Hepatocyte (in vitro differentiated cells): ENCODE measurements around the gene DLEC1. TPM values are rescaled to one million over a fixed set of nuclear protein-coding genes. Genes with fewer than 3 reads are reported as not detected.
"Not testable (repeated sequence)": the region's sequence is repeated elsewhere in the genome, so short reads cannot be mapped to it uniquely, and the experiment has no call there.

Experiments
- DNase-seq: peaks from one replicate; pipeline ENCODE4 v3.0.0-alpha.2; 2016; ENCODE audit warnings: low spot score
- H2AFZ ChIP-seq: fragments of 200-600 bp; sonication (generic); 2 replicates; pipeline ENCODE4 v1.6.0; 2016; ENCODE audit warnings: antibody characterized with exemption, mild to moderate bottlenecking
- H3K27ac ChIP-seq: fragments of 200-600 bp; sonication (generic); 2 replicates; pipeline ENCODE4 v1.5.1; 2016; ENCODE audit warnings: mild to moderate bottlenecking
- H3K27me3 ChIP-seq: fragments of 200-600 bp; sonication (generic); 2 replicates; pipeline ENCODE4 v1.6.1; 2016
- H3K36me3 ChIP-seq: fragments of 200-600 bp; sonication (generic); replicated peaks from 2 replicates; pipeline ENCODE4 v1.5.1; 2016; ENCODE audit warnings: low read depth; ENCODE audit not compliant: insufficient read depth
- H3K4me1 ChIP-seq: fragments of 200-600 bp; sonication (generic); 2 replicates; pipeline ENCODE4 v1.5.1; 2016; ENCODE audit warnings: mild to moderate bottlenecking, moderate library complexity; ENCODE audit not compliant: insufficient read depth
- H3K4me2 ChIP-seq: fragments of 200-600 bp; sonication (generic); 2 replicates; pipeline ENCODE4 v1.6.0; 2016
- H3K4me3 ChIP-seq: fragments of 200-600 bp; sonication (generic); 2 replicates; pipeline ENCODE4 v1.5.1; 2016; ENCODE audit warnings: mild to moderate bottlenecking
- H3K79me2 ChIP-seq: fragments of 200-600 bp; sonication (generic); 2 replicates; pipeline ENCODE4 v1.6.0; 2017; ENCODE audit warnings: mild to moderate bottlenecking
- H3K9me2 ChIP-seq: fragments of 200-600 bp; sonication (generic); replicated peaks from 2 replicates; pipeline ENCODE4 v1.6.0; 2017; ENCODE audit warnings: mild to moderate bottlenecking; ENCODE audit not compliant: insufficient read depth
- H3K9me3 ChIP-seq: fragments of 200-600 bp; sonication (generic); 2 replicates; pipeline ENCODE4 v1.5.1; 2016; ENCODE audit warnings: low read depth, mild to moderate bottlenecking
- H4K20me1 ChIP-seq: fragments of 200-600 bp; sonication (generic); 2 replicates; pipeline ENCODE4 v1.6.0; 2016; ENCODE audit warnings: mild to moderate bottlenecking; ENCODE audit not compliant: insufficient read depth, poor library complexity, severe bottlenecking
- CTCF ChIP-seq: fragments of 200-600 bp; sonication (generic); IDR thresholded peaks from 2 replicates; pipeline ENCODE4 v1.5.1; 2016; ENCODE audit warnings: antibody characterized with exemption, mild to moderate bottlenecking; ENCODE audit not compliant: poor library complexity
- EZH2 ChIP-seq: fragments of 200-600 bp; sonication (generic); IDR thresholded peaks from 2 replicates; pipeline ENCODE4 v1.6.1; 2016; ENCODE audit warnings: antibody characterized with exemption, mild to moderate bottlenecking, borderline replicate concordance
- EZH2phosphoT487 ChIP-seq: fragments of 200-600 bp; sonication (generic); IDR thresholded peaks from one replicate; pipeline ENCODE4 v1.6.1; 2018; ENCODE audit warnings: antibody characterized with exemption, mild to moderate bottlenecking, low read depth, moderate library complexity; ENCODE audit not compliant: unreplicated experiment, severe bottlenecking
- WGBS: methylation state at CpG from one replicate; pipeline ENCODE4 v1.1.6; 2016; ENCODE audit warnings: low lambda C conversion rate; ENCODE audit errors: missing lambda C conversion rate; 5-methylcytosine and 5-hydroxymethylcytosine counted together
- polyA plus RNA-seq: library from polyadenylated mRNA; unstranded; fragments of >200 nt; fragmentation: Nextera tagmentation; extraction: Ambion mirVana; gene quantifications from 2 replicates; pipeline ENCODE4 v1.2.1, GENCODE V29; 2016
- total RNA-seq: library from RNA; depleted of rRNA; stranded (reverse); fragments of >200 nt; gene quantifications from 2 replicates; pipeline ENCODE4 v1.2.3, GENCODE V29; 2014

DLEC1 gene
- total and polyA plus RNA-seq, 2 experiments from 2014 or later, result 0.23 to 1.5 TPM

DNA sequence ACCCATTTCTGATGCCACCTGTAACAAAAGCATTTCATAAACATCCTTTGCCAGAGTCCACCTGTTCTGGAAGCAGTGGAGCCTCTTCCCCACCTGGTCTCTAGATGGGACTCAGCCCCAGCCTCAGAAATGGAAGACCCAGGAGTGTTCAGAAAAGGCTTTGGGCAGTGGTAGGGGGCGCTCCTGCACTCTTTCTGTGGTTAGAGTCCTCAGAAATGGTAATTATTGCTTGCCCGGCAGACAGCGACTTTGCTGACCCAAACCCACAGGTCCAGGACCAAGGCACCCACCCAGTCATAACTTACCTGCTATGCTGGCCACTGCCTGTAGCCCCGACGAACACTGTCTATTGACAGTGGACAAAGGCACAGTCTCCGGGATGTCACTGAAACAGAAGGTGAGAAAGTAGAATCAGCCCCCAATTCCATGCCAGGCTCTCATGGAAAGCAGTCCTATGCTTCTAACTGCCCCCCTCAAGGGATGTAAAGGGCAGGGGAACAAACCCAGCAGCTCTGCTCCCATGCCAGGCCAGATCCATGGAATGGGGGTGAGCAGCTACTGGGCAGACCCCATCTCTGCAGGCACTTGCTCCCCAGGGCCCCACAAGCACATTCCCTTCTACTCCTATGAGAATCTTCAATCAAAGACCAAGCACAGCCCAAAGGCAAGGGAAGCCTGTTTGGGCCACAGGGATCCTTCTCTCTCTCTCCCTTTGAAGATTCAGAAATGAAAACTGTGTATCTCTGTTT lies 92.8 kb downstream of the DLEC1 start:
- no peaks in the 10 kb centered on the region for H3K27me3 ChIP-seq
- H3K4me3 ChIP-seq, result no peak overlapping the region
- H3K4me1 ChIP-seq, result peaks cover 48% of the 10 kb centered on the region
- H4K20me1 ChIP-seq, result peaks cover 4% of the 10 kb centered on the region
- TF ChIP-seq EZH2phosphoT487 (no peak), CTCF (peak; percentile 34), EZH2 (no peak)
- peak overlapping the region; percentile 61 for H3K4me2 ChIP-seq
- H3K27ac ChIP-seq, result peak overlapping the region; percentile 96
- no peaks in the 10 kb centered on the region for H3K9me3 ChIP-seq
- H2AFZ ChIP-seq, result no peak overlapping the region
- DNase-seq, result peak; percentile 44
- no peaks in the 10 kb centered on the region for H3K36me3 ChIP-seq
- 55% methylated on average over 6 of the region's 6 CpGs for WGBS
- H3K9me2 ChIP-seq, result no peaks in the 10 kb centered on the region
- H3K79me2 ChIP-seq, result peaks cover 60% of the 10 kb centered on the region

DNA sequence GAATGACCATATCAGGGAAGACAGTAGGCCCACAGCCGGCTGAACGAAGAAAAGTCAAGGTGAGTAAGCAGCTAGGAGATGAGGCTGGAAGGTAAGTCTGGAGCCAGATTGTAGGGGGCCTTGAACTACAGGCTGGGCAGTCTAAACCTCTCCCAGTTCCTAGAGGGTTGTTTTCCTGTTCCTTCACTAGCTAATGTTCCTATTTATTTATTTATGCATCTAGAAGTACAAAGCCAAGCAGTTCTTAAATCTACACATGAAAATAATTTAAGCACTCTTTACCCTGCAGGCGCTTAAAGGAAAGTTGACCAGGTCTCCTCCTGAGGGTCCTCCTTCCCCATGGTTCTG lies 94.2 kb downstream of the DLEC1 start:
- peak overlapping the region; percentile 61 for H3K4me2 ChIP-seq
- H3K9me3 ChIP-seq, result no peaks in the 10 kb centered on the region
- peaks cover 58% of the 10 kb centered on the region for H3K79me2 ChIP-seq
- H3K4me1 ChIP-seq, result peaks cover 55% of the 10 kb centered on the region
- TF ChIP-seq CTCF, result no peak
- no peak for TF ChIP-seq EZH2phosphoT487
- TF ChIP-seq EZH2, result no peak
- no peaks in the 10 kb centered on the region for H3K36me3 ChIP-seq
- 69% methylated on average over 3 of the region's 3 CpGs for WGBS
- peak; percentile 26 for DNase-seq
- H3K9me2 ChIP-seq, result no peaks in the 10 kb centered on the region
- peaks cover 4% of the 10 kb centered on the region for H4K20me1 ChIP-seq
- H3K27me3 ChIP-seq, result no peaks in the 10 kb centered on the region
- H3K27ac ChIP-seq, result peak overlapping the region; percentile 96
- no peak overlapping the region for H3K4me3 ChIP-seq
- H2AFZ ChIP-seq, result no peak overlapping the region

DNA sequence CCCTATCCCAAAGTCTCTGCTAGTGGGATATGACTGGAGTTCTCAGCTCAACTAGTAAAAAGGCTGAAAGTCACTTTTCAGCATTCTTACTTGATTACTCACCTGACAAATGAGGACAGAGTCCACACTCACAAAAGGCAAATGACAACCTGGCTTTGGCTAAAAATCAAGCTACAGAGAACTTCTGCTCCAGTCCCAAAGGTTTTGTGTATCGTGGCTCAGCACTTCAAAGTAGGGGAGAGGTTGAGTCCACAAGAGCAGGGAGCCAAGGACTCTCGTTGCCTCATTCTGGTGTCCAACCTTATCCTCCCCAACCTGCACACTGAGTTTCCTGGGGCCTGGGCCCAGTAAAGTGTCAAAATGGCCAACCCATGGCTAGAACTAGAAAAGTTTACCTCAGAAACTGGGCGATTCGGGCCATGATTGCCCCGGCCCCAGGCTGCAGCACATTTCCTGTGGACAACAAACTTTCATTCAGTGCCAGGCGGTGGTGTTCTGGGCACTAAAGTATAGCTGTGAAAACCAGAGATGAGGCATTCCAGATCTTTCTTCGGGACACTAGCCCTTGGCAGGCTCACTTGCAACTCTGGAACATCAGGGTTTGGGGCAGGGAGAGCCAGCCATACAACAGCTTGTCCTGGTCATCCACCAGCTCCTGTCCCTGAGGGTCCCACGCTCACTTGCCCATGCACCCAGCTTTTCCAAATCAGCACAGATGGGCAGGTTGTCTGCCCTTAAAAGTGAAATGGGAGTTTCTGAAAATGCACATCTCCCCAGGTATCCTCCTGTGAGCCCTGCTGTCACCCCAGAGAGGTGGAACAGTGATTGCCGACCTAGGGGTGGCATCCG lies 94.8 kb downstream of the DLEC1 start:
- H3K9me2 ChIP-seq, result no peaks in the 10 kb centered on the region
- H3K9me3 ChIP-seq, result no peaks in the 10 kb centered on the region
- H3K4me2 ChIP-seq, result peak overlapping the region; percentile 88
- peak overlapping the region; percentile 96 for H3K27ac ChIP-seq
- H3K36me3 ChIP-seq, result no peaks in the 10 kb centered on the region
- no peak overlapping the region for H2AFZ ChIP-seq
- TF ChIP-seq EZH2 (no peak), EZH2phosphoT487 (no peak), CTCF (no peak)
- peak; percentile 74 for DNase-seq
- no peak overlapping the region for H3K4me3 ChIP-seq
- peaks cover 55% of the 10 kb centered on the region for H3K4me1 ChIP-seq
- 69% methylated on average over 10 of the region's 10 CpGs for WGBS
- H4K20me1 ChIP-seq, result peaks cover 4% of the 10 kb centered on the region
- H3K79me2 ChIP-seq, result peaks cover 58% of the 10 kb centered on the region
- no peaks in the 10 kb centered on the region for H3K27me3 ChIP-seq

GRCh38 chr3:38134517-38135143 lies 95.6 kb downstream of the DLEC1 start:
- not testable (repeated sequence) for H3K27me3 ChIP-seq, DNase-seq, H3K9me2 ChIP-seq, H3K36me3 ChIP-seq, H4K20me1 ChIP-seq, H3K4me3 ChIP-seq, H2AFZ ChIP-seq, H3K9me3 ChIP-seq
- peak overlapping the region; percentile 88 for H3K4me2 ChIP-seq
- H3K27ac ChIP-seq, result peak overlapping the region; percentile 96
- peaks cover 58% of the 10 kb centered on the region for H3K79me2 ChIP-seq
- 63% methylated on average over 10 of the region's 10 CpGs for WGBS
- H3K4me1 ChIP-seq, result peaks cover 56% of the 10 kb centered on the region

DNA sequence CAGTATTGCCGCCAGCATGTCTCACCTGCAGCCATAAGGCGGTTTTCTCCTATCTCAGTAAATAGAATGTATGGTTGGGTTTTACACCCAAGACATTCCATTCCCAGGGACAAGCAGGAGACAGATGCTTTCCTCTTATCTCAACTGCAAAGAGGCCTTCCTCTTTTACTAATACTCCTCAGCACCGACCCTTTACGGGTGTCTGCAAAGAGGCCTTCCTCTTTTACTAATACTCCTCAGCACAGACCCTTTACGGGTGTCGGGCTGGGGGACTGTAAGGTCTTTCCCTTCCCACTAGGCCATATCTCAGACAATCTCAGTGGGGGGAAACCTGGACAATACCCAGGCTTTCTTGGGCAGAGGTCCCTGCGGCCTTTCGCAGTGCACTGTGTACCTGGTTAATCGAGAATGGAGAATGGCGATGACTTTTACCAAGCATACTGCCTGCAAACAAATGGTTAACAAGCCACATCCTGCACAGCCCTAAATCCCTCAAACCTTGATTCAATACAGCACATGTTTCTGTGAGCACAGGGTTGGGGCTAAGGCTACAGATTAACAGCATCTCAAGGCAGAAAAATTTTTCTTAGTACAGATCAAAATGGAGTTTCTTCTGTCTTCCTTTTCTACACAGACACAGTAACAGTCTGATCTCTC lies 96.7 kb downstream of the DLEC1 start:
- WGBS, result 19% methylated on average over 10 of the region's 10 CpGs
- H3K9me2 ChIP-seq, DNase-seq, H3K27me3 ChIP-seq, H3K36me3 ChIP-seq, H2AFZ ChIP-seq, H3K9me3 ChIP-seq, H4K20me1 ChIP-seq: not testable (repeated sequence)
- peak overlapping the region; percentile 96 for H3K27ac ChIP-seq
- H3K79me2 ChIP-seq, result peaks cover 67% of the 10 kb centered on the region
- peak overlapping the region; percentile 56 for H3K4me3 ChIP-seq
- H3K4me1 ChIP-seq, result peaks cover 58% of the 10 kb centered on the region
- H3K4me2 ChIP-seq, result peak overlapping the region; percentile 88
